ENCODE measurements around the gene PPIL6. TPM values are rescaled to one million over a fixed set of nuclear protein-coding genes. Genes with fewer than 3 reads are reported as not detected.
"Not testable (repeated sequence)": the region's sequence is repeated elsewhere in the genome, so short reads cannot be mapped to it uniquely, and the experiment has no call there.

The PPIL6 gene
- total RNA-seq, 2 experiments from 2014 or later = 0.43 to 0.46 TPM

DNA sequence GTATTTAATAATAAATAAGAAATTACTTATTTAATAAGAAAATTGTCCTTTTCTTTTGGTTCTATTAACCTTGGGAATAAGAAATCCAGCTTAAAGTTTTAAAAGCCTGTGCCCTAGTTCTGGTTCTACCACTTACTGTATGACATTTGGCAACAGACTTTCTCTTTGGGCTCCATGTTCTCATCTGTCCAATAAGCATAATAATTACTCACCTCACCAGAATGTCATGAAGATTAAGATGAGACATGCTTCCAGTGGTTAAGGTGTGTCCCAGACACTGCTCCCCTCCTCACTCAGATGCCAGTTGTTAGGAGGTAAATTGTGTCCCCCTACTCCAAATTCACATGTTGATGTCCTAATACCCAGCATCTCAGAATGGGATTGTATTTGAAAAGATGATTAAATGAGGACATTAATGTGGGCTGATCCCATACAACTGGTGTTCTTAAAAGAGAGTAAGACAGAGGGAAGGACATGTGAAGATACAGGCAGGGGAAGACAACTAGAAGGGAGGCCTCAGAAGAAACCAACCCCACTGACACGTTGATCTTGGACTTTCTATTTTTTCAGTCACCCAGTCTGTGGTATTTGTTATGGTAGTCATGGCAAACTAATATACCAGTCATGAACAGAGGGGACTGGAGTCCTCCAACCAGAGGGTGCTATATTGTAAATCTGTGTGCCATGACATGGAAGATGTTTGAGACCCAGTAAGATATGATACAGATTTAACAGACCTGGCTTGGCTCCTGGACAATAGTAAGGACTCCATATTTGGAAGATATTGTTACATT lies 21.5 kb upstream of the PPIL6 start:
- no peak for DNase-seq
- Mint-ChIP-seq H3K4me1 (ENCODE audit: low read depth) (peaks cover 72% of the 10 kb centered on the region), H3K36me3 (peaks cover 46% of the 10 kb centered on the region), H3K27me3 (no peaks in the 10 kb centered on the region), H3K27ac (peak overlapping the region; percentile 50), H3K4me3 (no peak overlapping the region), H3K9me3 (peaks cover 4% of the 10 kb centered on the region)
- ChIA-PET POLR2A (interaction anchor here (0.8 kb wide), 1 partner anchor 11 kb away, joined by 3 read pairs; no protein-coding TSS in a partner anchor), CTCF (no interaction called here)
- intact Hi-C loops (cut with micrococcal nuclease) = no loop called here

DNA sequence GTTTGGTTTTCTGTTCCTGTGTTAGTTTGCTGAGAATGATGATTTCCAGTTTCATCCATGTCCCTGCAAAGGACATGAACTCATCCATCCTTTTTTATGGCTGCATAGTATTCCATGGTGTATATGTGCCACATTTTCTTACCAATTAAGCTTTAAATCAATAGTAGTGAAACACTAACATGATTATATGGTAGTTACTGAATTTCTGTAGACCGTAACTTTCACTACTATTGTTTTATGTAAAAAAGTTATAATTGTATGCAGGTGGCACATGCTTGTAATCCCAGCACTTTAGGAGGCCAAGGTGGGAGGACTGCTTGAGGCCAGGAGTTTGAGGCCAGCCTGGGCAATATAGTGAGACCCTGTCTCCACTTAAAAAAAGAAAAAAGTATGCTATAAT lies 20.8 kb upstream of the PPIL6 start:
- Mint-ChIP-seq H3K27ac (peak overlapping the region; percentile 43), H3K4me1 (ENCODE audit: low read depth) (peaks cover 74% of the 10 kb centered on the region), H3K36me3 (peaks cover 42% of the 10 kb centered on the region)
- intact Hi-C loops (cut with micrococcal nuclease); H3K9me3 Mint-ChIP-seq; DNase-seq; POLR2A ChIA-PET; H3K4me3 Mint-ChIP-seq; H3K27me3 Mint-ChIP-seq: not testable (repeated sequence)
- CTCF ChIA-PET = interaction anchor here (1.4 kb wide), 1 partner anchor 18 kb away, joined by 3 read pairs; no protein-coding TSS in a partner anchor

DNA sequence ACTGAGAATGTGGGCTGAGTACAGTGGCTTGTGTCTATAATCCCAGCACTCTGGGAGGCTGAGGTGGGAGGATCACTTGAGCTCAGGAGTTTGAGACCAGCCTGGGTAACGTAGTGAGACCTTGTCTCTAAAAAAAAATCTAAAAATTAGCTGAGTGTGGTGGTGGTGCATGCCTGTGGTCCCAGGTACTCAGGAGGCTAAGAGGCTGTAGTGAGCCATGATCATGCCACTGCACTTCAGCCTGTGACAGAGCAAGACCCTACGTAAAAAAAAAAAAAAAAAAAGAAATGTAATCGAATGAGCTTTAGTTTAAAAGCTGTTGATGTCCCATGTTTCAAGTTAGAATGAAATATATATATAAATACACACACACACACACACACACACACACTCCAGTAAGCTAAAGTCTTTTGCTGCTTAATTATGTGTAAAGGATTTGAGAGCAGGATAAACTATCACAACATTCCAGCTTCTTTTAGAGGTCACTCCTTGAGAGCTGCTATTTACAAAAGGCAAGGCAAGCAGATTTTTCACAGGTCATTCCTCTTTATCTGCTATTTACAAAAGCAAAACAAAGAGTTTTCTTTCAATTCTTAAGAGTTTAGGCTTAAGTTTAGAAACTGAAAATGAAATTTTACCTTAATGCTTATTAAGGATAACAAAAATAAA lies 19.9 kb upstream of the PPIL6 start:
- intact Hi-C loops (cut with micrococcal nuclease) = no loop called here
- H3K36me3 Mint-ChIP-seq = peaks cover 33% of the 10 kb centered on the region
- no peak for DNase-seq
- POLR2A ChIA-PET = interaction anchor here (1.9 kb wide), 1 partner anchor 10 kb away, joined by 11 read pairs; no protein-coding TSS in a partner anchor
- H3K9me3 Mint-ChIP-seq = peaks cover 4% of the 10 kb centered on the region
- CTCF ChIA-PET = interaction anchor here (0.6 to 1.5 kb wide), 3 partner anchors 12 to 1161 kb away, joined by 3 read pairs; no protein-coding TSS in a partner anchor
- no peak overlapping the region for H3K4me3 Mint-ChIP-seq
- no peaks in the 10 kb centered on the region for H3K27me3 Mint-ChIP-seq
- H3K27ac Mint-ChIP-seq = no peak overlapping the region
- peaks cover 65% of the 10 kb centered on the region for H3K4me1 Mint-ChIP-seq (ENCODE audit: low read depth)

DNA sequence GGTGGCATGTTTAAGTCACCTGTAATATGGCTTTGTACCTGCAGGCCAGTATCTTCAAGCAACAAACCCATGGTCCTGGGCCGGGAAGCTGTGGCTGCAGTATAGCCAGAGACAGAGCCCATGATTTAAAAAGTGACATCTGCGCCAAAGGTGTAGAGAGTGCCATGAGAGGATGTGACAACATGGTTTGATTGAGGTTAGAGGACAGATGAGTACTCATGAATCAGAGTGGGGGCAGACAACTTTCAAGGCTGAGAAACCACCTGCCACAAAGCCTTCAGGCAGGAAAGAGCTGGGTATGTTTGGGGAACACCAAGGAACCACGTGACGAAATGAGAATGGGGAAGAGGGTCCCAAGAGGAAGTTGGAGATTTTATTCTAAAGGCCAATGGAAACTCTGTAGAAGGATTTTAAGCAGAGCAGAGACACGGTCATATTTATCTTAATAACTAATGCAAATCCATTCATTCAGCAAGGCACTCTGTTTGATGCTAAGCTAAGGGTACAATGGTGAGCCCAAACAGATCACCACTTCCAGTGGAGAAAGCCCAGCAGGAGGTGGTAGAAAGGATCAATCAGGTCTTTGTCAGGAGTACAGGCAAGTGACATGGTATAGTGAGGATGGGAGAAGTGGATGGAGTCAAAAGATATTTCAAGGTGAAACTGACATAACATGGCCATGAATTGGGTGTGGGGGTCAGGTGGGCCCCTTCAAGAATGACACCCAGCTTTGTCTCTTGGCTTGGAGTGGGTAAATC lies 18.5 kb upstream of the PPIL6 start:
- ChIA-PET POLR2A (interaction anchor here (0.6 to 1.9 kb wide), 4 partner anchors 11 to 1441 kb away, joined by 3 to 11 read pairs (median 4); partner anchors contain the start of gene ZBTB24), CTCF (interaction anchor here (1.0 to 1.5 kb wide), 4 partner anchors 10 to 75 kb away, joined by 3 to 4 read pairs (median 3); no protein-coding TSS in a partner anchor)
- peak; percentile 71 for DNase-seq
- H3K27ac Mint-ChIP-seq = peak overlapping the region; percentile 39
- peaks cover 4% of the 10 kb centered on the region for H3K9me3 Mint-ChIP-seq
- intact Hi-C loops (cut with micrococcal nuclease) = loop anchor here (1.0 to 5.0 kb wide), 6 partner anchors 13 to 897 kb away; partner anchors contain the start of genes AK9, FIG4, FOXO3 and SESN1
- no peaks in the 10 kb centered on the region for H3K27me3 Mint-ChIP-seq
- H3K36me3 Mint-ChIP-seq = peaks cover 24% of the 10 kb centered on the region
- peaks cover 64% of the 10 kb centered on the region for H3K4me1 Mint-ChIP-seq (ENCODE audit: low read depth)
- H3K4me3 Mint-ChIP-seq = no peak overlapping the region

DNA sequence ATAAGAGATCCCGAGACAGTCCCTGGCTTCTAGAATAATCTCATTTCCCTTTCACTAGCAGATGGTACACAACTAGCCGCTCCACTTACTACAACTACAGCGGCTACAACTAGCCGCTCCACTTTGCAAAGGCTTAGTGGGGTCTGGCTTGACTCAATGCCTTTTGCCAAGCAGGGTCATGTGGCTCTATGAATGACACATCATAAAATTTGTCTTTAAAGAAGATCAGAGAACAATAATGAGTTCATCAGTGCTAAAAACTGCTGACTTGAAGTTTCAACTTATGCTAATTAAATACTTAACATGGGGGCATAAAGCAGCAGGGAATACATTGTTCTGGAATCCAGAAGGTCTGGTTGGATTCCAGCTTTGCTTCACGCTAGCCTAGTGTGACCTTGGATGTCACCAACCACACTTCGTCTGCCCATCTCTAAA lies 17.2 kb upstream of the PPIL6 start:
- CTCF ChIA-PET = interaction anchor here (1.3 to 5.4 kb wide), 2 partner anchors 13 to 270 kb away, joined by 4 to 37 read pairs; no protein-coding TSS in a partner anchor
- DNase-seq = no peak
- Mint-ChIP-seq H3K36me3 (peaks cover 23% of the 10 kb centered on the region), H3K27me3 (no peaks in the 10 kb centered on the region), H3K27ac (no peak overlapping the region), H3K4me3 (no peak overlapping the region), H3K9me3 (peaks cover 4% of the 10 kb centered on the region), H3K4me1 (ENCODE audit: low read depth) (peaks cover 71% of the 10 kb centered on the region)
- POLR2A ChIA-PET = interaction anchor here (1.3 to 3.1 kb wide), 2 partner anchors 25 to 75 kb away, joined by 5 to 20 read pairs; partner anchors contain the start of gene CD164
- intact Hi-C loops (cut with micrococcal nuclease) = loop anchor here (5.0 kb wide), 3 partner anchors 270 to 895 kb away; partner anchors contain the start of genes FOXO3 and SESN1

DNA sequence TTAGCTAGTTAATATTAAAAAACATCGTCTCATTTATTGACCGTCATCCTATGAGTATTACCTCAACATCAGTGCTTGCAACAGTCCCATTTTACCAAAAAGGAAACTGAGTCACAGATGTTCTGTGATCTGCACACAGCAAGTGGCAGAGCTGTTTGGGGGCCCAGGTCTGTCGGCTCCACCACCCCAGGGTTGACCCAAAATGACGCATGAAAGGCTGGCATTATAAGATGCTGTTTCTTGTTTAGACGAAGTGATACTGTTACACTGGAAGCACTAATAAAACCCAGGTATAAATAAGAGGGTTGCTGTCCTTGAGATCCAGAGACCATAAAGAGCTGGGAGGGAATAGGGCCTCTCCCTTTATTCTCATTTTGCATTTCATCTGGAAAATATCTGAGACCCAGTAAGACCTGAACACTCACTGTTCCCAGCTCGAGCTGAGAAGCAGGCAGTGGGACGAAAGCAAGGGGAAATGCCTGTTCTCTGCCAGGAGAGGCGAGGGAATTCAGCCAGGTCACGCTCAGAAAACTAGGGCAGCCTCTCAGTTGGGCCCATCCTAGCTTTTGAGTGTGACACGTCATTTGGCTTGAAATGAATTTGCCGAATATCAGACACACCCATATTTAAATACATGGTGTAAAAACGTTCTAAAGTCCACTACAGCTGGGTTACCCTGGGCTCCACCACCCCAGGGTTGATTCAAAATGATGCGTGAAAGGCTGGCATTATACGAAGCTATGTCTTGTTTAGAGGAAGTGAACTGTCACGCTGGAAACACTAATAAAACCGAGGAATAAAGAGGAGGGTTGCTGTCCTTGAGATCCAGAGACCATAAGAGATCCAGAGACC lies 16.5 kb upstream of the PPIL6 start:
- Mint-ChIP-seq H3K4me3 (peak overlapping the region; percentile 11), H3K27ac (peak overlapping the region; percentile 8), H3K4me1 (ENCODE audit: low read depth) (peaks cover 66% of the 10 kb centered on the region), H3K27me3 (no peaks in the 10 kb centered on the region), H3K36me3 (peaks cover 19% of the 10 kb centered on the region), H3K9me3 (peaks cover 3% of the 10 kb centered on the region)
- intact Hi-C loops (cut with micrococcal nuclease) = loop anchor here (5.0 kb wide), 3 partner anchors 270 to 895 kb away; partner anchors contain the start of genes FOXO3 and SESN1
- ChIA-PET CTCF (interaction anchor here (1.3 to 5.4 kb wide), 3 partner anchors 13 to 269 kb away, joined by 4 to 37 read pairs (median 5); no protein-coding TSS in a partner anchor), POLR2A (interaction anchor here (1.3 to 5.5 kb wide), 4 partner anchors 15 to 83 kb away, joined by 5 to 37 read pairs (median 13); partner anchors contain the start of genes CD164, PPIL6 and SMPD2)
- no peak for DNase-seq

DNA sequence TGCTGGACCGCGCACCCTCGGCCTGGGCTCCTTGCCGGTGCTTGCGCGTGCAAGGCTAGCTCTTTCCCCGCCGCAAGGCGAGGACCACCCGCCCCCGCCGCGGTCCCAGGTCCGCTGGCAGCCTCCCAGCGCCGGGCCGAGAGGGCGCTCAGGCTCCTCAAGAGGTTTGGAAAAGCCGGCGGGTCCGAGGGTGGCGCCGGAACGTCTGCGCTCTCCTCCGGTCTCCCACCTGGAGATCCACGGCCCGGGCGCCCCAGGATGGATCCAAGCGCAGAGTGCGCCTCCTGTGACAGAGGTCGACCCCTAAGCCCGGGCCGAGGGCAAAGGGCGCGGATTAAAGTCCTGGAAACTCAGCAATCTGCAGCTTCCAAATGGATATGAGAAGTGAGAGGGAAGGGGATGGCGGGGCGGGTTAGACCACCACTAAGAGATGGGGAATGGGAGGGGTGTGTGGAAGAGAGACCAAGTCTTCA lies 15.7 kb upstream of the PPIL6 start:
- Mint-ChIP-seq H3K27me3 (no peaks in the 10 kb centered on the region), H3K4me1 (ENCODE audit: low read depth) (peaks cover 63% of the 10 kb centered on the region), H3K27ac (no peak overlapping the region), H3K9me3 (no peaks in the 10 kb centered on the region), H3K4me3 (peak overlapping the region; percentile 93), H3K36me3 (peaks cover 17% of the 10 kb centered on the region)
- DNase-seq = no peak
- POLR2A ChIA-PET = interaction anchor here (0.5 to 5.5 kb wide), 7 partner anchors 12 to 284 kb away, joined by 3 to 37 read pairs (median 6); partner anchors contain the start of genes CD164, PPIL6, SMPD2 and ZBTB24
- intact Hi-C loops (cut with micrococcal nuclease) = loop anchor here (5.0 kb wide), 3 partner anchors 269 to 894 kb away; partner anchors contain the start of genes FOXO3 and SESN1
- CTCF ChIA-PET = interaction anchor here (1.4 to 5.4 kb wide), 2 partner anchors 12 to 73 kb away, joined by 5 to 37 read pairs; no protein-coding TSS in a partner anchor

DNA sequence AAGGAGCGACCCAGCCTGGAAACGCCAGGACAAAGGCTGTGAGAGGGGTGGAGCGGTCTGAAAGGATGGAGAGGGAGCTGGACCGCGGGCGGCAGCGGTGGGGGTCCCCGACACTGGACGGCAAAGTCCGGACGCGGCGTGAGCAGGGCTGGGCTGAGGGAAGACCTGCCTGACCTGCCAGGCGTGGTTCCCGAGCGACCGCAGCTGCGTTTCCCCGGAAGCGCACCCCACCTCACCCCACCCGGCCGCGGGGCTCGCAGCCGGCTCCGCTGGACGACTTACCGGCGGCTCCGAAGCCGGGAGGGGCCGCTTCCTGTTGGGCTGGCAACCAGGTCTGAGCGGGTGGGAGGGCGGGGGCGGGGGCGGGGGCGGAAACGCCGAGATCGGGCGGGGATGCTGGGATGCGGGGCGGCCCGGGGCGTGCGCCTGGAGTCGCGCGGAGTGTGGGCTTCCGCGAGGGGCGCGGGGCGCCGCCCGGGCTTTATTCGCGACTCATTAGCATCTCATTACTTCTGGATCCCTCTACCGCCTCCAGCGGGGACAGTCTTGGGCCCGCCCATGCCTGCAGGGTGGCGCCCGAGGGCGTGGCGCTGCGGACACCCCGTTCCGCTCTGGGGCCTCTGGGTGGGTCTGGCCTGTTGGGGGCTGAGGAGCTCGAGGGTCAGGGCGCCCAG lies 15.1 kb upstream of the PPIL6 start, which contains the start of gene MICAL1:
TSS of gene MICAL1 (minus strand) at position 336 of the 674 bp plus-strand sequence. CDS start 1,576 bp downstream, outside the sequence.
- H3K36me3 Mint-ChIP-seq = peaks cover 16% of the 10 kb centered on the region
- peaks cover 67% of the 10 kb centered on the region for H3K4me1 Mint-ChIP-seq (ENCODE audit: low read depth)
- peak; percentile 78 for DNase-seq
- H3K27me3 Mint-ChIP-seq = no peaks in the 10 kb centered on the region
- ChIA-PET CTCF (interaction anchor here (0.8 to 5.4 kb wide), 4 partner anchors 11 to 72 kb away, joined by 3 to 37 read pairs (median 6); partner anchors contain the start of genes PPIL6 and SMPD2), POLR2A (interaction anchor here (0.5 to 5.5 kb wide), 8 partner anchors 11 to 284 kb away, joined by 3 to 37 read pairs (median 6); partner anchors contain the start of genes CD164, PPIL6, SMPD2 and ZBTB24)
- H3K27ac Mint-ChIP-seq = peak within 1 kb of the TSS; percentile 90
- H3K9me3 Mint-ChIP-seq = no peaks in the 10 kb centered on the region
- H3K4me3 Mint-ChIP-seq = peak within 1 kb of the TSS; percentile 93
- intact Hi-C loops (cut with micrococcal nuclease) = loop anchor here (1.0 to 5.0 kb wide), 5 partner anchors 15 to 893 kb away; partner anchors contain the start of genes FOXO3, PPIL6, SESN1 and SMPD2
